Measurements from ENCODE around the gene POMP.

- TF ChIP-seq EP300 (IDR thresholded peaks at IDR 0.05): no peak
- TF ChIP-seq POLR2A (IDR thresholded peaks at IDR 0.05): no peak
These were observed 37.5 kb upstream of the POMP start for GRCh38 chr13:28621449-28621848.

Measured in suprapubic skin (tissue), 2 donors.